Measurements from ENCODE around the gene PADI6.
A peak's percentile ranks its signal among the peaks of the same experiment; 100 is the strongest.
"Not testable (repeated sequence)": the region's sequence is repeated elsewhere in the genome, so short reads cannot be mapped to it uniquely, and the experiment has no call there.

The PADI6 gene

DNA sequence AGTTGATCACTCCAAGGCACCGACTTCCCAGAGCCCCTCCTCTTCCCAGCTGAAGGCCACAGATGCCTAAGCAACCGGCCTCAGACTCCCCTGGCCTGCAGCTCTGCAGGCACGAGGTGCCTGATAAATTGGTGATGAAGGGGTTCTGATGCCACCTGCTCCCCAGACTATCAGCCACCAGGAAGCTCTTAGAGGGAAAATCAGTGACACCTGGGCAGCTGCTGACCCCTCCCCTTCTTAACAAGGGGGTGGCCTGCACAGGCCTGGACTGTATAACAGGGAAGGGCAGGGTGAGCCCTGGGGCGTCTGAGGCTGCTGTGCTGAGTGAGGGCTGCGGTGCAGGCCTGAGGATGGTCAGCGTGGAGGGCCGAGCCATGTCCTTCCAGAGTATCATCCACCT, at the start of gene PADI6:
Gene PADI6 (plus strand): TSS at position 301 of the 400 bp plus-strand sequence. CDS start 50 bp downstream, at position 351.
- no peak for DNase-seq

GRCh38 chr1:17328855-17329254, 43.1 kb upstream of the PADI6 start:
- DNase-seq: no peak

DNA sequence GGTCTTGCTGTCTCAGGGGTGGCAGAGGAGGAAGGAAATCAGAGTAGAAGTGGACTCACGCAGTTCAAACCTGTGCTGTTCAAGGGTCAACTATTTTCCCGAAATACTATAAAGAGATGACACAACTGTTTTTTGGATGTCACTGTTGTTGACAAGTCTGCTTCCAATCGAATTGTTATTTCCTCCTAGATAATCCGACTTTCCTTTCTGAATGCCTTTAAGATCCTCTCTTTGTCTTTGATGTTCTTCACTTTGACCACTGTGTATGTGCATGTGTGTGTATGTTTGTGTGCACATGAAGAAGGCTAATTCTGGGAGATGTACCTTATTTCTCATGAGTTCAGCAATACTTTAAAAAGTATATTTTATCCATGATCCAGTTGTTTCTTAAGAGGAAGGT, 42.4 kb upstream of the PADI6 start:
- no peak for DNase-seq

DNA sequence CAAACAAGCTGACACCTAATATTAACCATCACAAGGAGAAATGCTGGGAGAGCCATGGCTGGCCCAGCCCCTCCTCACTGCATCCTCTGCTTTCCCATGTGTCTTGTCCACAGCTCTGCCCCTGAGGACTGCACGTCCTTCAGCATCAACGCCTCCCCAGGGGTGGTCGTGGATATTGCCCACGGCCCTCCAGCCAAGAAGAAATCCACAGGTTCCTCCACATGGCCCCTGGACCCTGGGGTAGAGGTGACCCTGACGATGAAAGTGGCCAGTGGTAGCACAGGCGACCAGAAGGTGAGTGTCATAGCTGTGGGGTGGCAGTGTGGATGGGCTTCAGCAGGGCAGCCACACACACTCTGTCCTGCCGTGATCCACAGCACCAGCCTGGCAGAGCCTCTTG, 41.1 kb upstream of the PADI6 start:
- no peak for DNase-seq

DNA sequence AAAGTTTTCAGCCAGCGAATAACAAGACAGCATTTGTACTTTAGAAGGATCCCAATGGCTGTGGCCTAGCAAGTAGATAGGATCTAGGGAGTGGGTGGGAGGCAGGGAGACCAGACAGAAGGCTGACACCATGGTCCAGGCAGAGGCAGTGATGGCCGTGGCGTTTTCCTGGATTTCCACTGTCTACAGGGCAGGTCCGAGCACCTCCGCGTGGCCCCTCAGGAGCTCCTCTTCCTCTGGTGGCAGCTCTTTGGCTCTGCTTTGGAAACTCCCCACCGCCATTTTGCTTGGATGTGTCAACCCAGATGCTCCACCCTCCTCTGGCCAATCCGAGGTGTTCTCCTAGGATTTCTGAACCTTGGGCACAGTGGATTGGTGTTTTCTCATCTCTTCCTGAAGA, 38.9 kb upstream of the PADI6 start:
- DNase-seq: no peak

GRCh38 chr1:17335821-17336710, 35.9 kb upstream of the PADI6 start:
- peak; percentile 65 for DNase-seq

DNA sequence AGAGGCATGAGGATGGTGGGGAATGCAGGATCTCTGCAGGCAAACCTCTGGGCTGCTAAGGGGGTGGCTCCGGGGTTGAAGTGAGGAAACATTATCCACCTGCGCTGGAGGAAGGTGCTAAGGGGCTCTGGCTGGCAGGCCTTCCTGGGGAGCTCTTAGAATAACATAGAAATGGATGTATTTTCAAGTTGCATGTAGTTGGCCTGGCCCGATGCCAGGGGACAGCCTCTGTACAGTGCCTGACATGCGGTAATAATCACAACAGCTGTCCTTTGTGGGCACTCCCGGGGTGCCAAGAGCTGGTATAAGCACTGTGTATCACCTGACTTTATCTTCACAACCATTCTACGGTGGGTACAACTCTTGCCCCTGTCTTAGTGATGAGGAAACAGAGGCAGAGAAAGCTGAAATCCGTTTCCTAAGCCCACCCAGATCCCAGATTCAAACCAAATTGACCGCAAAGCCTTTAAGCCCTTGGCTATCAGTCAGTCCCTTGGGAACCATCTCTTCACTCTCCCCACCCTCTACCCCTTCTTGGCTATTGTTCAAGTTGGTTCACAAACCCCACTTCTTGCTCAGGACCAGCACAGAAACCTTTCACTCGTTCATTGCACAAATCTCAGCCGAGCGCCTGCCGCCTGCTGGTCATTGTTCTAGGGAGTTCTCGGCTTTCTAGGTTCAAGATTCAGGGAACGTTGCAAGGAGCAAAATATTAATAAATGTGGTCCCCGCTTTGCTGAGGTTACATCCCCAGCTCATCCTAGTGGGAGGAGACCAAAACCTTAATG, 33.1 kb upstream of the PADI6 start:
- DNase-seq: no peak

- no peak for DNase-seq
Observed at GRCh38 chr1:17339521-17339920, 32.5 kb upstream of the PADI6 start.

DNA sequence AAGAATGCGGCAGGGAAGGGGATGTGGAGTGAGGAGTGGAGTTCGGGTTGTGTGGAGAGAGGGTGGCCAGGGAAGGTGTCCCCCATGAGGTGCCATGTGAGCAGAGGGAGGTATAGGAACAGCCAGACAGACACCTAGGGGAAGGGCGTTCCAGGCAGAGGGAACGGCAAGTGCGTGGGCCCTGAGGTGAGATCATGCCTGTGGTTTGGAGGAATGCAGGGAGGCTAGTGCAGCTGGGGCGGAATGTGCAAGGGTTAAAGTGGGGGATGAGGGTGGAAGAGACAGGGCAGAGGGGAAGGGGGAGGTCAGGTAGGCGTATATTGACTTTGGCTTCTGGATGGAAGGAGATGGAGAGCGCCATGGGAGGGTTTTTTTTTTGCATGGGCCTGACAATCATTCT, 31.6 kb upstream of the PADI6 start:
- DNase-seq: no peak

DNA sequence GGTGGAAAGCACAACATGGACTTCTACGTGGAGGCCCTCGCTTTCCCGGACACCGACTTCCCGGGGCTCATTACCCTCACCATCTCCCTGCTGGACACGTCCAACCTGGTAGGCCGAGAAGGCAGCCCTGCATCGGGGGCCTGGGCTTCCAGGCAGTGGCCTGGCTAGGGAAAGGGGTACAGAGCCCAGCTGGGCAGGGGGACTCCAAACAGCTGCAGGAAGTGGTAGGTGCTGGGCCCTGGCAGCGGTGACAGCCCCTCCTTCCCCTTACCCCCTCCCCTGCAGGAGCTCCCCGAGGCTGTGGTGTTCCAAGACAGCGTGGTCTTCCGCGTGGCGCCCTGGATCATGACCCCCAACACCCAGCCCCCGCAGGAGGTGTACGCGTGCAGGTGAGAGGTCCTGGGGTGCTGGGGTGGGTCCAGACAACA, 30.0 kb upstream of the PADI6 start:
- no peak for DNase-seq

GRCh38 chr1:17345506-17345905, 26.5 kb upstream of the PADI6 start:
- not testable (repeated sequence) for DNase-seq

- no peak for DNase-seq
Observed at GRCh38 chr1:17346046-17346789, 25.8 kb upstream of the PADI6 start.

DNA sequence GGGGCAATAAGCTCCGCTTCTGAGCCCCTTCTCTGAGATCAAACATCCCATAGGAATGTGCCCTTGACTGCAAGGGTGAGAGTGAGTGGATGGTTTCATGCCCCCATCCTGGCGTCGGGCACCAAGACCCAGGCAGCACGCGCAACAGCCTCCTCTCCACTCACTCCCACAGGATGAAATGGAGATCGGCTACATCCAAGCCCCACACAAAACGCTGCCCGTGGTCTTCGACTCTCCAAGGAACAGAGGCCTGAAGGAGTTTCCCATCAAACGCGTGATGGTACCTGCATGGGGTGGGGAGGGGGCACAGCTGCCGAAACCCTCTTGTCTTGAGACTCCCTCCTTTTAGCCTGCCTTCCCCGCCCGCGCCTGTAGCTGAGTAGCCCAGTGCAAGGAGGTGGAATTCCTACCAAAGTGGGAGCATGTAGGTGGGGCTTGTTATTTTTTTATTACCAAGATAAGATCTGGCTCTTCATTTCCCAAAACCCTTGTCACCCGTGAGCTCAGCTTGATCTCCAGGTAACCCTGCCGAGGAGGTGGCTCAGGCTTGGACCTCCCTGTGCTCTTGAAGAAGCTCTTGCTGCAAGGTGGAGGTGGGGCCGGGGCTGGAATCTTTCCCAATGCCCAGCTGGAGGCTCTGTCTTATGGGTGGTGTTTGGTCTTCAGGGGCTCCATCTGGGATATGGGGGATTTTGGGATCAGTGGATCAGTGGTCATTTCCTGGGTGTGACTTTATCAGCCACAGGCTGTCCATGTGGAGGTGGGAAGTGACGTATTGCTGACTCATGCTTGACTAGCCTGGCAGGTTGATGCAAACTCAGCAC, 24.0 kb upstream of the PADI6 start:
- DNase-seq: no peak

DNA sequence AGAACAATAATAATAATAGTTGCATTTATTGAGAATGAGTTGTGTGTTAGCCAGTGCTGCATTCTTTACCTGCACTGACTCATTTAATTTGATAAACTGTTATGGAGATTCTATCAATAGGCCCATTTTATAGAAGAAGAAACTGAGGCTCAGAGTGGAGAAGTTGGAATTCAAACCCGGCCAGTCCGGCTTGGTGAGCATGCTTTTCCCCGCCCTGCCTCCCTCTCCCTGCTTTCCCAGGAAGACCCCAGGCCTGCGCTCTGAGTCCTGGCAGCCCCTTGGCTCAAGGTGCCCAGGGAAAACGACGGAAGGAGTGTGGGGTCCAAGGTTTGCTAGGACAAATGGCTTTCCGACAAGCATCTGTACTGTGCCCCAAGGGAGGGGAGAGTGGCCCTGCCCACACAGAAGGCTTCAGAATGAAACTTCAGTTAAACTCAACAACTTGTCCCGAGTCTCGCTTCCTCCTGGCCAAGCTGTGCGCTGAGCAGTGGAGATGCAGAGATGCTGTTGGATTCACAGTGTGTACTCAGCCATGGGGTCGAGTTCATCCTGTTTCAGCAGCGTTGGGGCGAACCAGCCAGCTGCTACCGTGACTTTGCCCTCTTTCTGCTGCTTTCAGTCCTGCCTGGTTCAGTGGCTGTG, 23.3 kb upstream of the PADI6 start:
- DNase-seq: no peak

DNA sequence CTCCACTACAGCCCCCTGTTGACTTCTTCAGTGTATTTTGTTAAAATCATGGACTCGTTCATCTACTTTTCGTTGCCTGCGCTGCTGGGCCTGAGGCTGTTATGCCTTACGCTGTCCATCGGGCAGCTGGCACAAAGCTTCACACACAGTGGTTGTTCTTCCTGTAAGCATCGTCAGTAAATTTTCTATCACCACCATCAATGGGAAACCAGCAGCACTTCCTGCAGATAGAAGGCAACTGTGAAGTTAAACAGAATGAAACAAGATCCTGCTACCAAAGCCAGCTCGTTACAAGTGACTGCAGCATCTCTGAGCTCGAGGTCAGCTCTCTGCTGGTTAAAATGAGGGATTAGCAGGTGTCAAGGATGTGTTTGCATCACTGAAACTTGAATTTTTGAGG, 21.9 kb upstream of the PADI6 start:
- no peak for DNase-seq

GRCh38 chr1:17350928-17351446, 21.0 kb upstream of the PADI6 start:
- no peak for DNase-seq

DNA sequence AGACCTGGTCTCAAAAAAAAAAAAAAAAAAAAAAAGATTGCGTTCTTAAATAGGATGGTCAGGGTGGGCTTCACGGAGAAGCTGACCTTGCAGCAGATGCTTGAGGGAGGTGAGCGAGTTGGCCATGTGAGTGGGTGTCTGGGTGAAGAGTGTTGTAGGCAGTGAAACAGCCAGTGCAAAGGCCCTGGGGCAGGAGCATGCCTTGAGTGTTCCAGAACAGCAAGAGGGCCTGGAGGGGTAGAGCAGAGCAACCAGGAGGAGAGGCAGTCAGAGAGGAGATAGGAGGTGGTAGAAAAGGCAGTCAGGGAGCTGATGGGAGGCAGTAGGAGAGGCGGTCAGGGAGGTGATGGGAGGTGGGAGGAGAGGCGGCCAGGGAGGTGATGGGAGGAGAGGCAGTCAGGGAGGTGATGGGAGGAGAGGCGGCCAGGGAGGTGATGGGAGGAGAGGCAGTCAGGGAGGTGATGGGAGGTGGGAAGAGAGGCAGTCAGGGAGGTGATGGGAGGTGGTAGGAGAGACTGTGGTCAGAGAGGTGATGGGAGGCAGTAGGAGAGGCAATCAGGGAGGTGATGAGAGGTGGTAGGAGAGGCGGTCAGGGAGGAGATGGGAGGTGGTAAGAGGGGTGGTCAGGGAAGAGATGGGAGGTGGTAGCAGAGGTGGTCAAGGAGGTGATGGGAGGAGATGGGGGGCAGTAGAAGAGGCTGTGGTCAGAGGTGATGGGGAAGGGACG, 20.2 kb upstream of the PADI6 start:
- no peak for DNase-seq

GRCh38 chr1:17352419-17352909, 19.5 kb upstream of the PADI6 start:
- DNase-seq: no peak

GRCh38 chr1:17355898-17356297, 16.1 kb upstream of the PADI6 start:
- no peak for DNase-seq

DNA sequence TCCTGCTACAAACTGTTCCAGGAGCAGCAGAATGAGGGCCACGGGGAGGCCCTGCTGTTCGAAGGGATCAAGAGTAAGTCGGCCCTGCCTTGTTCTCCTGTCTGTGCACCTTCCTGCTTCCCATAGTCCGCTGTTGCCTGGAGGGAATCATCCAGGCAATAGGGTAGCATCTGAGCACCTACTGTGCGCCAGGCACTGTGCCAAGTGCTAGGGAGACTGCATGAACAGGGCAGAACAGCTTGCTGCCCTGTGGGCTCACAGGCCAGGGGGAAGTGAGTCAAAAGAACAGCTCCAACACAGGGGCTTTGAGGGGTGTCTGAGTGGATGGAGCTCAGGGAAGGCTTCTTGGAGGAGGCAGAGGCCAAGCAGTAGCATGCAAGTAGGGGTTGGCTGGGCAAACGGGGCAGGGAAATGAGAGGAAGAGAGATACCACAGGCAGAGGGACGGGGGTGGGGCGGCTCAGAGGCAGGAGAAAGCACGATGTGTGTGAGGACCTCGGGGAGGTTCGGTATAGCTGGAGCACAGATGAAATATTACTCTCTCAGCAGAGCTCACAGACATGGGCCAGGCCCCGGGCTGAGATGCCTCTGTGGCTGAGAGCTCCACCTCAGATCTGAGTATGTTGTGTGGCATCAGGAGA, 15.5 kb upstream of the PADI6 start:
- DNase-seq: no peak

Measured in activated CD4-positive, alpha-beta T cell treated with anti-CD3 and anti-CD28 coated beads, Interleukin-2, amount 50 U/mL, for 1 hour (primary cell).